ENCODE results near the gene ECHDC3. TPM values are rescaled to one million over a fixed set of nuclear protein-coding genes. Genes with fewer than 3 reads are reported as not detected.

The ECHDC3 gene
- total RNA-seq, 1 donor from 2014 or later: 12.5 TPM

DNA sequence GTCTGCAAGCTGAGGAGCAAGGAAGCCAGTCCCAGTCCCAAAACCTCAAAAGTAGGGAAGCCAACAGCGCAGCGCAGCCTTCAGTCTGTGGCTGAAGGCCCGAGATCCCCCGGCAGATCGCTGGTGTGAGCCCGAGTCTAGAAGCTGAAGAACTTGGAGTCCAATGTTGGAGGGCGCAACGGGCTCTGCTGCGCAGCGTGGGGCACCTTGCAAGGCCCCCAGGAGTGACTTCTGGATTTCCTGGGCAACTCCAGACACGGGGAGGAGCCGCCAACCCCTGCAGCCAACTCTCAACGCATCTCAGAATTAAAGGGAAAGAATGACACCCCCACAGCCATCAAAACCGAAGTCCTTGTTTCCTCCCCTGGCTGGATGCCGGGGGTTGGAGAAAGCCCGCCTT, 62.2 kb downstream of the ECHDC3 start:
- TF ChIP-seq, protein P1, sequence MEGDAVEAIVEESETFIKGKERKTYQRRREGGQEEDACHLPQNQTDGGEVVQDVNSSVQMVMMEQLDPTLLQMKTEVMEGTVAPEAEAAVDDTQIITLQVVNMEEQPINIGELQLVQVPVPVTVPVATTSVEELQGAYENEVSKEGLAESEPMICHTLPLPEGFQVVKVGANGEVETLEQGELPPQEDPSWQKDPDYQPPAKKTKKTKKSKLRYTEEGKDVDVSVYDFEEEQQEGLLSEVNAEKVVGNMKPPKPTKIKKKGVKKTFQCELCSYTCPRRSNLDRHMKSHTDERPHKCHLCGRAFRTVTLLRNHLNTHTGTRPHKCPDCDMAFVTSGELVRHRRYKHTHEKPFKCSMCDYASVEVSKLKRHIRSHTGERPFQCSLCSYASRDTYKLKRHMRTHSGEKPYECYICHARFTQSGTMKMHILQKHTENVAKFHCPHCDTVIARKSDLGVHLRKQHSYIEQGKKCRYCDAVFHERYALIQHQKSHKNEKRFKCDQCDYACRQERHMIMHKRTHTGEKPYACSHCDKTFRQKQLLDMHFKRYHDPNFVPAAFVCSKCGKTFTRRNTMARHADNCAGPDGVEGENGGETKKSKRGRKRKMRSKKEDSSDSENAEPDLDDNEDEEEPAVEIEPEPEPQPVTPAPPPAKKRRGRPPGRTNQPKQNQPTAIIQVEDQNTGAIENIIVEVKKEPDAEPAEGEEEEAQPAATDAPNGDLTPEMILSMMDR (IDR thresholded peaks at IDR 0.05): no peak
- no peak overlapping the region for H3K27ac Mint-ChIP-seq
- H3K36me3 Mint-ChIP-seq (ENCODE audit: low read depth): no peaks in the 10 kb centered on the region
- no peaks in the 10 kb centered on the region for H3K4me1 Mint-ChIP-seq
- intact Hi-C loops (cut with micrococcal nuclease): no loop called here
- POLR2A ChIA-PET: no interaction called here
- peaks cover 8% of the 10 kb centered on the region for H3K27me3 Mint-ChIP-seq
- H3K9me3 Mint-ChIP-seq: no peaks in the 10 kb centered on the region
- CTCF ChIA-PET: no interaction called here
- H3K4me3 Mint-ChIP-seq: no peak overlapping the region
- ATAC-seq (ENCODE audit: low read depth) (no peak), DNase-seq (no peak)

DNA sequence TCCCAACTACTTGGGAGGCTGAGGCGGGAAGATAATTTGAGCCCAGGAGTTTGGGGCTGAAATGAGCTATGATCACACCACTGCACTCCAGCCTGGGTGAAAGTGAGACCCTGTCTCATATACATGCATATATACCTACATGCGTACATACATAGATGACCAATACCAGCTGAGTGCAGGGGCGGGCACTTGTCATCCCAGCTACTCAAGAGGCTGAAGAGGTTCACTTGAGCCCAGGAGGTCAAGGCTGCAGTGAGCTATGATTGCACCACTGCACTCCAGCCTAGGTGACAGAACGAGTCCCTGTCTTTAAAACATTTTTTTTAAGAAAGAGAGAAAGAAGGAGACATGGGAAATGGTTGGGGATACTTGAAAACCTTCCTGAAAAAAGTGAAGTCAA, 63.6 kb downstream of the ECHDC3 start:
- intact Hi-C loops (cut with micrococcal nuclease): no loop called here
- no peak overlapping the region for H3K4me3 Mint-ChIP-seq
- peaks cover 14% of the 10 kb centered on the region for H3K27me3 Mint-ChIP-seq
- no peaks in the 10 kb centered on the region for H3K9me3 Mint-ChIP-seq
- DNase-seq: no peak
- no peak for ATAC-seq (ENCODE audit: low read depth)
- no peak overlapping the region for H3K27ac Mint-ChIP-seq
- TF ChIP-seq, protein P1 (IDR thresholded peaks at IDR 0.05): no peak
- H3K4me1 Mint-ChIP-seq: no peaks in the 10 kb centered on the region
- ChIA-PET CTCF (no interaction called here), POLR2A (no interaction called here)
- no peaks in the 10 kb centered on the region for H3K36me3 Mint-ChIP-seq (ENCODE audit: low read depth)

DNA sequence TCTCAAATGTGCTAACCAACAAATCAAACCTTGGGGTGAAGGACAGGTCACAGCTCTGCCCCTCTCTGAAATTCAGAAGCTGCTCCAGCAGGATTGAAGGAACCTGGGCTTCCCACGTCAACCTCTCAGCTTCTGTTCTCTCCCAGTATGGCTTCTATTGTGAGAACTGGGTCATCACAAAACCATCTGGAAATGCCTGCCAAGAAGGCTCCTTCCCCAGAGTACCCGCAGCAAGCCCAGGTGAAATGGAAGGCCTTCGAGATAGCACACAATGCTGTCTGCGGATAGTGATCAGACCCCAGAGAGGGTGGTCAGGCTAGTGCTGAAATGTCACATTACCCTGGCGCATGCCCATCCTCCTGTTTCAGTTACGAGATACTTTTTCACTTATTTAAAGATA, 64.5 kb downstream of the ECHDC3 start:
- Mint-ChIP-seq H3K9me3 (no peaks in the 10 kb centered on the region), H3K36me3 (ENCODE audit: low read depth) (no peaks in the 10 kb centered on the region), H3K27ac (no peak overlapping the region), H3K4me1 (no peaks in the 10 kb centered on the region), H3K27me3 (peaks cover 11% of the 10 kb centered on the region), H3K4me3 (no peak overlapping the region)
- CTCF ChIA-PET: no interaction called here
- intact Hi-C loops (cut with micrococcal nuclease): no loop called here
- POLR2A ChIA-PET: no interaction called here
- ATAC-seq (ENCODE audit: low read depth) (no peak), DNase-seq (no peak)
- TF ChIP-seq, protein P1 (IDR thresholded peaks at IDR 0.05): no peak

DNA sequence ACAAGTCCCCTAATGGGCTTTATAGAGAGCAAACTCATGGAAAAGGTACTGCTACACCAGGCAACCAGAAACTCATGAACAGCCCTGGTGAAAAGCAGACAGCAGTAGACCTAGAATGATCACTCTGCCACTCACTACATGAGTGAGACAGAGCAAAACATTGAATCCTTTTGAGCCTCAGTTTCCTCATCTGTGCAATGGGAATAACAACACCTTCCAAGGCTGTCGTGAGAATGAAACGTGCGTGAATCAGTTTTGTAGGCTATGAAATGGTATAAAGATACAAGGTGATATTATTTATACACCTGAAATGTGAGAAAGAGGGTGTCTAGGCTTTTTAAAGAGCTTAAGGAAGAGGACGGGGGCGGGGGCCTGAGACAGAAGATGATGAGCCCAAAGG, 66.6 kb downstream of the ECHDC3 start:
- CTCF ChIA-PET: no interaction called here
- POLR2A ChIA-PET: no interaction called here
- no peak overlapping the region for H3K4me3 Mint-ChIP-seq
- intact Hi-C loops (cut with micrococcal nuclease): no loop called here
- H3K36me3 Mint-ChIP-seq (ENCODE audit: low read depth): no peaks in the 10 kb centered on the region
- H3K4me1 Mint-ChIP-seq: no peaks in the 10 kb centered on the region
- ATAC-seq (ENCODE audit: low read depth) (no peak), DNase-seq (no peak)
- TF ChIP-seq, protein P1 (IDR thresholded peaks at IDR 0.05): no peak
- no peaks in the 10 kb centered on the region for H3K9me3 Mint-ChIP-seq
- H3K27me3 Mint-ChIP-seq: peaks cover 12% of the 10 kb centered on the region
- H3K27ac Mint-ChIP-seq: no peak overlapping the region

DNA sequence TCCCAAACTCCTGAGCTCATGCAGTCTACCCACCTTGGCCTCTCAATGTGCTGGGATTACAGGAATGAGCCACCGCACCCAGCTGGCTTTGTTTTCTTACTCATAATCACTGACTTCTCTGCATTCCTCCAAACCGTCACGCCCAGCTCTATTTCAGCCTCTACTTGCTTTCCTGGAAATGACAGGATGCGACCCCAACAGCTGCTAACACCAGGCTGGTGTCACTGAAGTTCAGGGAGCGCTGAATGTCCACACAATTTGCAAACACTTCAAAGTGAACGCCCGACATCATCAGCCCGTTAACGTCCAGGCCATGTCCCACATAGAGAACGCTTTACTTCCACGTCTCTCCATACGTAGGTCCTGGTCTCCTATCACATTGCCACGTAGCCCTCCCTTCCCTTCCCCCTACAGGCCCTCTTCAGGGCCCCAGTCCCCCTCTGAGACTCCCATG, 68.2 kb downstream of the ECHDC3 start:
- H3K36me3 Mint-ChIP-seq (ENCODE audit: low read depth): no peaks in the 10 kb centered on the region
- TF ChIP-seq, protein P1 (IDR thresholded peaks at IDR 0.05): no peak
- H3K27ac Mint-ChIP-seq: no peak overlapping the region
- H3K4me3 Mint-ChIP-seq: no peak overlapping the region
- no peaks in the 10 kb centered on the region for H3K9me3 Mint-ChIP-seq
- DNase-seq (no peak), ATAC-seq (ENCODE audit: low read depth) (no peak)
- POLR2A ChIA-PET: no interaction called here
- intact Hi-C loops (cut with micrococcal nuclease): no loop called here
- H3K27me3 Mint-ChIP-seq: peaks cover 9% of the 10 kb centered on the region
- CTCF ChIA-PET: interaction anchor here (0.9 to 1.0 kb wide), 2 partner anchors 10 kb away, joined by 3 read pairs; no protein-coding TSS in a partner anchor
- no peaks in the 10 kb centered on the region for H3K4me1 Mint-ChIP-seq
